Naive thymus-derived CD4-positive, alpha-beta T cell (primary cell): ENCODE measurements around the gene GNA12. TPM values are rescaled to one million over a fixed set of nuclear protein-coding genes. Genes with fewer than 3 reads are reported as not detected.

Experiments used
- ATAC-seq: fragments of 150-1000 bp; cut with Tn5 transposase; 2 replicates; pipeline ENCODE4 v1.10.0; 2021; ENCODE audit warnings: mild to moderate bottlenecking, moderate library complexity
- CTCF ChIA-PET: fragments of 350-600 bp; sonication (Branson Sonifier 250); formaldehyde crosslinking; loops from one replicate; lab custom pipeline; 2021; ENCODE audit warnings: antibody characterized with exemption; lab: Charles Lee
- POLR2A ChIA-PET: fragments of 350-600 bp; sonication (Branson Sonifier 250); formaldehyde crosslinking; loops from one replicate; lab custom pipeline; 2021; ENCODE audit warnings: antibody characterized with exemption, inconsistent platforms; lab: Charles Lee
- DNase-seq, 9 donors: peaks; one replicate each; pipeline versions ENCODE4 v3.0.0 to v3.0.0-alpha.2; 2020 to 2022; ENCODE audit warnings: mixed read lengths in 1 of 9
- H3K27ac ChIP-seq: one replicate; pipeline ENCODE4 v1.7.0; 2013; ENCODE audit warnings: mild to moderate bottlenecking, low read depth, low read length, moderate library complexity
- H3K27me3 ChIP-seq, 2 donors: one replicate each; pipeline ENCODE4 v1.7.0; 2013; ENCODE audit warnings: low read length in 2 of 2, mild to moderate bottlenecking in 2 of 2, moderate library complexity in 2 of 2; ENCODE audit not compliant: control insufficient read depth in 2 of 2, insufficient read depth in 2 of 2
- H3K36me3 ChIP-seq, 3 experiments: 1 replicate in 2 of 3; 2 replicates in 1 of 3; pipeline ENCODE4 v1.7.0; 2013; ENCODE audit warnings: low read length in 3 of 3, mild to moderate bottlenecking in 3 of 3, moderate library complexity in 1 of 3; ENCODE audit not compliant: insufficient read depth in 3 of 3, control insufficient read depth in 2 of 3
- H3K4me1 ChIP-seq, 2 donors: one replicate each; pipeline ENCODE4 v1.7.0; 2013; ENCODE audit warnings: low read length in 2 of 2, mild to moderate bottlenecking in 2 of 2, moderate library complexity in 1 of 2; ENCODE audit not compliant: control insufficient read depth in 2 of 2, insufficient read depth in 2 of 2
- H3K4me3 ChIP-seq: 2 replicates; pipeline ENCODE4 v1.7.0; 2013; ENCODE audit warnings: mild to moderate bottlenecking, low read length
- H3K9me3 ChIP-seq, 3 experiments: 1 replicate in 2 of 3; 2 replicates in 1 of 3; pipeline ENCODE4 v1.7.0; 2013; ENCODE audit warnings: low read length in 3 of 3; ENCODE audit not compliant: control insufficient read depth in 2 of 3
- H3K27ac Mint-ChIP-seq, 9 donors: one replicate each; pipeline ENCODE4 v1.8.0; 2020 to 2022; ENCODE audit warnings: mixed read lengths in 9 of 9, mild to moderate bottlenecking in 8 of 9, moderate library complexity in 5 of 9, inconsistent platforms in 2 of 9
- H3K27me3 Mint-ChIP-seq, 5 donors: one replicate each; pipeline ENCODE4 v1.8.0; 2021 to 2022; ENCODE audit warnings: mixed read lengths in 5 of 5, mild to moderate bottlenecking in 1 of 5
- H3K36me3 Mint-ChIP-seq, 5 donors: one replicate each; pipeline ENCODE4 v1.8.0; 2020 to 2022; ENCODE audit warnings: mixed read lengths in 5 of 5, mild to moderate bottlenecking in 3 of 5, inconsistent platforms in 1 of 5
- H3K4me1 Mint-ChIP-seq, 7 donors: one replicate each; pipeline ENCODE4 v1.8.0; 2020 to 2022; ENCODE audit warnings: mixed read lengths in 7 of 7, mild to moderate bottlenecking in 3 of 7, inconsistent platforms in 1 of 7
- H3K4me3 Mint-ChIP-seq, 10 donors: one replicate each; pipeline ENCODE4 v1.8.0; 2020 to 2022; ENCODE audit warnings: mild to moderate bottlenecking in 10 of 10, mixed read lengths in 10 of 10, moderate library complexity in 6 of 10, inconsistent platforms in 2 of 10
- H3K9me3 Mint-ChIP-seq, 11 donors: one replicate each; pipeline ENCODE4 v1.8.0; 2020 to 2022; ENCODE audit warnings: mixed read lengths in 11 of 11, mild to moderate bottlenecking in 4 of 11, inconsistent platforms in 1 of 11, moderate library complexity in 1 of 11
- intact Hi-C, 2 donors: fragments of 100-400 bp; cut with micrococcal nuclease; formaldehyde crosslinking; loops; one replicate each; pipeline ENCODE4 v1.15.1; 2023
- polyA plus RNA-seq, 2 donors: library from polyadenylated mRNA; unstranded; fragments of 300-500 nt; fragmentation: Illumina TruSeq; gene quantifications; one replicate each; pipeline ENCODE4 v1.2.3, GENCODE V29; 2021
- total RNA-seq, 6 experiments: library from RNA in 5 of 6; stranded (reverse) in 5 of 6; gene quantifications; 1 replicate in 5 of 6; 2 replicates in 1 of 6; pipeline ENCODE4 v1.2.3 and lab custom pipeline; 2021 to 2026

Gene GNA12
- total and polyA plus RNA-seq, 7 experiments from 2014 or later = 4.2 to 25.7 (median 18.5) TPM

DNA sequence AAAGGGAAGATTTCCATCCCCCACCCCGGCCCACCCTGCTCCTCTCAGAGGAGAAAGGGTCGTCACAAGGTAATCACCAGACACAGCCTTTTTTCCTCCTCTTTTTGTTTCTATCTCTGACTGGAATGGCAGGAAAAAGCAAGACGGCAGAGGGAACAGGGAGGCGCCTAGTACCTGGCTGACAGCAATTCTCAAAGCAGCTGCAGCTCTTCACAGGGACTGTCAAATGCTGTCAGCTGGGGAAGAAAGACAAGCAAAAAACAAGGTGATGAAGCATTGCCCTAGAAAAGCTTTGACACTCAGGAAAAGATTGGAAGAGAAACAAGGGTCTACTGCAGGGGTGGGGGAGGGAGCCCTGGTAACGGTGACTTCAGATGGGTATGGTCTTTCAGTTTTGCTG, 52.7 kb downstream of the GNA12 start:
- Mint-ChIP-seq H3K9me3 (no peaks in the 10 kb centered on the region), H3K4me3 (no peak overlapping the region), H3K27ac (no peak overlapping the region), H3K4me1 (peaks cover 0 to 2% (median 0%) of the 10 kb centered on the region in 7 donors), H3K36me3 (peaks cover 6 to 71% (median 51%) of the 10 kb centered on the region in 5 donors), H3K27me3 (no peaks in the 10 kb centered on the region)
- ChIA-PET CTCF (no interaction called here), POLR2A (no interaction called here)
- DNase-seq (no peak), ATAC-seq (no peak)
- Histone ChIP-seq H3K36me3 (peaks cover 0 to 53% (median 0%) of the 10 kb centered on the region in 3 experiments), H3K4me3 (no peak overlapping the region), H3K27ac (no peak overlapping the region), H3K27me3 (no peaks in the 10 kb centered on the region), H3K9me3 (no peaks in the 10 kb centered on the region), H3K4me1 (no peaks in the 10 kb centered on the region)
- intact Hi-C loops = no loop called here

DNA sequence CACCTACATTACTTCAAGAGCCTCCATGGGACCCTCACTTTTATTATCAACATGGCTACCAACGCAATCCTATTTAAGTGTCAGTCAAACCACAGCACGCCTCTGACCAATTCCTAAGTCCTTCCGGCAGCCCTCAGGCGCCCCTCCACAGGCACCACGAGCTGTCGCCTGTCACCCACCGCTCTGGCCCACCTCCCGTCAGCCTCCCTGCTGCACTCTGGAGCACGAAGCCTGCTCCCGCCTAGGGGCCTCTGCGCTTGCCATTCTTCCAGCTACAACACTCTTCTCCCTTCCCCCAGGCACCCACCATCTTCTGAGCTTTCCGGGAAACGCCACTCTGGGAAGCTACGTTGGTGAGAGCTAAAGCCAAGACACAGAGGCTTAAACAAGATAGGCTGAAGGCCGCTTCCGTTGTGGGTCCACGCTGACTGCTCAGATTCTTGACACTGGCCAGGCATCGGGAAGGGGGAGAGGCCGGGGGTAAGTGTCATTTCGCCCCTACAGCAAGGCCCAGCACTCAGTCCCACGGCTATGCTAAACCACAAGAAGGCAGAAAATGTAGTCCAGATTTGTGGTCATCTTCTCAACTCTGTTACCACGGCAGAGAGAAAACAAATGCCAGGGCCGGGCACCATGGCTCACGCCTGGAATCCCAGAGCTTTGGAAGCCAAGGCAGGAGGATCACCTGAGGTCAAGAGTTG, 56.7 kb downstream of the GNA12 start:
- ATAC-seq (peak; percentile 8), DNase-seq (no peak)
- ChIA-PET CTCF (no interaction called here), POLR2A (no interaction called here)
- H3K4me3 ChIP-seq = no peak overlapping the region
- peaks cover 0 to 3% (median 0%) of the 10 kb centered on the region in 11 donors for H3K9me3 Mint-ChIP-seq
- H3K36me3 ChIP-seq = peaks cover 0 to 32% (median 0%) of the 10 kb centered on the region in 3 experiments
- peaks cover 5 to 12% (median 9%) of the 10 kb centered on the region in 7 donors for H3K4me1 Mint-ChIP-seq
- H3K9me3 ChIP-seq = no peaks in the 10 kb centered on the region
- intact Hi-C loops = no loop called here
- no peaks in the 10 kb centered on the region for H3K27me3 Mint-ChIP-seq
- H3K27me3 ChIP-seq = no peaks in the 10 kb centered on the region
- no peak overlapping the region for H3K4me3 Mint-ChIP-seq
- no peaks in the 10 kb centered on the region for H3K4me1 ChIP-seq
- no peak overlapping the region for H3K27ac Mint-ChIP-seq
- H3K27ac ChIP-seq = no peak overlapping the region
- H3K36me3 Mint-ChIP-seq = peaks cover 11 to 66% (median 39%) of the 10 kb centered on the region in 5 donors

DNA sequence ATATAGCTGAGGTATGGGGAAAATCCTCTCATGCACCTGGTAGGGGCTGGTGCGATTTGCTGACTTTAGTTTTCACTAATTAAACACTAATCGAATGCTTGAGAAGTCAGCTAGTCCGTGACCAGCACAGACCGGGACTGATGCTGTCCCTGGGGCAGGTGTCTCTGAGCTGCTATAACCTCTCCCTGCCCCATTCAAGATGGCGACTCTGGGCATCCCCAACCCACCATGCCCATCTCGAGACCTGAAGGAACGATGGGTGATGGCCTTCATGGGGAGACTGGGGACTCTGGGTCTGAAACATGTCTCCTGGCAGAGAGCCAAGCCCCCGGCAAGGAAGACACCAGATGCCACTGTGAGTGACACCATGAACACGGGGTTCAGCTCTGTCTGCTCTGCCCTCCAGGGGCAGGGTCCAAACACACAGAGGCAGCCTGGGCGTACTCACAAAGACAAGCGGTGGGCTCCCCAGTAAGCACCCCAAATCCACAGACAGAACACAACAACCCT, 57.4 kb downstream of the GNA12 start:
- Histone ChIP-seq H3K27me3 (no peaks in the 10 kb centered on the region), H3K4me1 (no peaks in the 10 kb centered on the region), H3K36me3 (peaks cover 0 to 25% (median 0%) of the 10 kb centered on the region in 3 experiments), H3K9me3 (no peaks in the 10 kb centered on the region), H3K4me3 (no peak overlapping the region), H3K27ac (no peak overlapping the region)
- DNase-seq (no peak), ATAC-seq (no peak)
- Mint-ChIP-seq H3K27ac (no peak overlapping the region), H3K4me1 (peaks cover 7 to 18% (median 12%) of the 10 kb centered on the region in 7 donors), H3K9me3 (peaks cover 0 to 4% (median 0%) of the 10 kb centered on the region in 11 donors), H3K4me3 (no peak overlapping the region), H3K27me3 (no peaks in the 10 kb centered on the region), H3K36me3 (peaks cover 10 to 64% (median 32%) of the 10 kb centered on the region in 5 donors)
- ChIA-PET CTCF (no interaction called here), POLR2A (no interaction called here)
- intact Hi-C loops = no loop called here

DNA sequence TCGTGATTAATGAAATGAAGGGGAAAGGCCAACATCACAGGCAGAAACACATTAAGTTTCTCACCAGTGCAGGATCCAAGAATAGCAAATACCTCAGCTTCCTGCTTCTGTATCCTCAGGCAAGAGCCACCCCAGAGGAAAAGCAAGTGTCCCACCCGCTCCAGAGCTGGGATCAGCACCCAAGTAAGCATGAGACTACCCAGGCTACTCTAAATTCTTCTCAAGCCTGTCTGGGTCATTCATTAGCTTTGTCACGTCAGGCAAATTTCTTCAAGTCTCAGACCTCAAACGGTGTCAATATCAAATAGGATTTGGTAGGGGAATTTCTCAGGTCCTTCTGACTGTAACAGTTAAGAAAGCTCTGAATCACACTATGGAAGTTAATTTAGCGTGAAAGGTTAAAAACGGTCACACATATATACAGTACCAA, 59.0 kb downstream of the GNA12 start:
- ATAC-seq (no peak), DNase-seq (no peak)
- H3K27ac ChIP-seq = no peak overlapping the region
- intact Hi-C loops = no loop called here
- no peaks in the 10 kb centered on the region for H3K27me3 ChIP-seq
- H3K27ac Mint-ChIP-seq = peak overlapping the region in 1 of 9 donors; percentile 34
- CTCF ChIA-PET = no interaction called here
- H3K9me3 ChIP-seq = no peaks in the 10 kb centered on the region
- H3K4me3 ChIP-seq = no peak overlapping the region
- H3K4me3 Mint-ChIP-seq = no peak overlapping the region
- H3K4me1 Mint-ChIP-seq = peaks cover 7 to 25% (median 12%) of the 10 kb centered on the region in 7 donors
- H3K9me3 Mint-ChIP-seq = peaks cover 0 to 4% (median 0%) of the 10 kb centered on the region in 11 donors
- no peaks in the 10 kb centered on the region for H3K27me3 Mint-ChIP-seq
- no peaks in the 10 kb centered on the region for H3K4me1 ChIP-seq
- H3K36me3 ChIP-seq = peaks cover 0 to 25% (median 0%) of the 10 kb centered on the region in 3 experiments
- H3K36me3 Mint-ChIP-seq = peaks cover 10 to 62% (median 25%) of the 10 kb centered on the region in 5 donors
- POLR2A ChIA-PET = no interaction called here

DNA sequence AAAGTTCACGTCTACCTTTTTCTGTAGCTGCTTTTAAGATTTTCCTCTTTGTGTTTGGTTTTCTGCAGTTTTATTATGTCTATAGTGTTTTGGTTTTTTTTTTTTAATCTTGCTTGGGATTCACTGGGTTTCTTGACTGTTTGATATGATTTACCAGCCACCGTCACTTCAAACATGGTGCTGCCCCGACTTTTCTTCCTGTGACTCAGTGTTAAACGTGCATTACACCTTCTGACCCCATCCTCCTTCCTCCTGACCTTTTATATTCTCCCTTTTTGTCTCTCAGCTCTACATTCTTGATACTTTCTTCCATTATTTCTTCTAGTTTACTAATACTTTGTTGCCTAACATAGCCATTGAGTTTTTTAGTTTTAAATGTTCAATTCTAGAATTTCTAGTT, 61.5 kb downstream of the GNA12 start:
- H3K36me3 Mint-ChIP-seq = peaks cover 10 to 53% (median 15%) of the 10 kb centered on the region in 5 donors
- no peak for DNase-seq
- H3K9me3 Mint-ChIP-seq = peaks cover 0 to 4% (median 0%) of the 10 kb centered on the region in 11 donors
- H3K4me1 Mint-ChIP-seq = peaks cover 7 to 25% (median 12%) of the 10 kb centered on the region in 7 donors
- Histone ChIP-seq H3K4me1 (no peaks in the 10 kb centered on the region), H3K36me3 (peaks cover 0 to 20% (median 0%) of the 10 kb centered on the region in 3 experiments), H3K27me3 (no peaks in the 10 kb centered on the region), H3K9me3 (no peaks in the 10 kb centered on the region), H3K27ac (no peak overlapping the region), H3K4me3 (no peak overlapping the region)
- no peaks in the 10 kb centered on the region for H3K27me3 Mint-ChIP-seq
- CTCF ChIA-PET = no interaction called here
- H3K4me3 Mint-ChIP-seq = no peak overlapping the region
- intact Hi-C loops = no loop called here
- POLR2A ChIA-PET = no interaction called here
- peak overlapping the region in 2 of 9 donors; percentile 6 to 20 for H3K27ac Mint-ChIP-seq
- ATAC-seq = no peak

DNA sequence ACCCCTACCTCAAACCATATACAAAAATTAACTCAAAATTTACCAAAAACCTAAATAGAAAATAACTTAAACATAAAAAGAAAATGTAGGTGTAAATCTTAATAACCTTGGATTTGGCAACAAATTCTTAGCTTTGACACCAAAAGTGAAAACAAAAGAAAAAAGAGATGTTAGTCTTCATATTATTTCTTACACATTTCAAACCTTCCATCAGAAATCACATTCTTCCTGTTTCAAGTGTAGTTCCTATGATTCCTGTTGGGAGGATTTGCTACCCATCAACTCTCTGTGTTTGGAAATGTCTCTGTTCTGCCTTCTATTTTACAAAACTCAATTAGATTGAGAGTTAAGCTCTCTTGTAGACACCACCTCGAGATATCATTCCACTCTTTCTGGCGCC, 62.0 kb downstream of the GNA12 start:
- Histone ChIP-seq H3K9me3 (no peaks in the 10 kb centered on the region), H3K4me3 (no peak overlapping the region), H3K4me1 (no peaks in the 10 kb centered on the region), H3K27me3 (no peaks in the 10 kb centered on the region), H3K36me3 (peaks cover 0 to 16% (median 0%) of the 10 kb centered on the region in 3 experiments), H3K27ac (no peak overlapping the region)
- Mint-ChIP-seq H3K36me3 (peaks cover 6 to 51% (median 11%) of the 10 kb centered on the region in 5 donors), H3K27ac (peak overlapping the region in 2 of 9 donors; percentile 6 to 20), H3K4me1 (peaks cover 7 to 25% (median 12%) of the 10 kb centered on the region in 7 donors), H3K4me3 (no peak overlapping the region), H3K27me3 (no peaks in the 10 kb centered on the region), H3K9me3 (peaks cover 0 to 4% (median 0%) of the 10 kb centered on the region in 11 donors)
- POLR2A ChIA-PET = interaction anchor here (0.6 kb wide), 1 partner anchor 235 kb away, joined by 3 read pairs; no protein-coding TSS in a partner anchor
- no peak for DNase-seq
- intact Hi-C loops = no loop called here
- CTCF ChIA-PET = no interaction called here
- ATAC-seq = no peak
